Measurements from ENCODE around the gene TNPO2. TPM values are rescaled to one million over a fixed set of nuclear protein-coding genes. Genes with fewer than 3 reads are reported as not detected.

The TNPO2 gene
- total RNA-seq, 1 donor from 2014 or later: 44.7 TPM

Small RNA genes within 50 kb of the gene (small RNA-seq; reads per million reads assigned to genes)
- 39.4 reads per million, percentile 96 among the genes with 10 or more reads in this experiment for gene SNORD41 (ENCODE audit: low replicate concordance)

Other genes starting within 250 kb of the TNPO2 start
- 7.0 TPM for gene ZNF709, start 239.1 kb downstream of the TNPO2 start, total RNA-seq
- gene ZNF564, start 172.4 kb downstream of the TNPO2 start, total RNA-seq: 13.2 TPM
- gene ZNF490, start 113.1 kb downstream of the TNPO2 start, total RNA-seq: 6.1 TPM
- gene ZNF791, start 113.0 kb downstream of the TNPO2 start, total RNA-seq: 26.3 TPM
- gene MAN2B1, start 57.2 kb downstream of the TNPO2 start, total RNA-seq: 44.5 TPM
- gene WDR83, start 57.1 kb downstream of the TNPO2 start, total RNA-seq: 7.2 TPM
- 64.5 TPM for gene DHPS, start 42.1 kb downstream of the TNPO2 start, total RNA-seq
- gene GNG14, start 35.9 kb downstream of the TNPO2 start, total RNA-seq: not detected
- 8.0 TPM for gene FBXW9, start 27.3 kb downstream of the TNPO2 start, total RNA-seq
- 121 TPM for gene TRIR, start 10.8 kb upstream of the TNPO2 start, total RNA-seq
- 42.9 TPM for gene GET3, start 13.6 kb upstream of the TNPO2 start, total RNA-seq
- not detected for gene BEST2, start 27.9 kb upstream of the TNPO2 start, total RNA-seq
- gene HOOK2, start 51.6 kb upstream of the TNPO2 start, total RNA-seq: 68.5 TPM
- gene JUNB, start 67.6 kb upstream of the TNPO2 start, total RNA-seq: 157 TPM
- gene PRDX2, start 77.9 kb upstream of the TNPO2 start, total RNA-seq: 304 TPM
- gene THSD8, start 78.1 kb upstream of the TNPO2 start, total RNA-seq: not detected
- 10.4 TPM for gene RNASEH2A, start 82.7 kb upstream of the TNPO2 start, total RNA-seq
- not detected for gene RTBDN, start 110.6 kb upstream of the TNPO2 start, total RNA-seq
- gene MAST1, start 114.6 kb upstream of the TNPO2 start, total RNA-seq: 0.92 TPM
- 9.1 TPM for gene DNASE2, start 157.5 kb upstream of the TNPO2 start, total RNA-seq
- gene KLF1, start 163.3 kb upstream of the TNPO2 start, total RNA-seq: 1.6 TPM
- 46.5 TPM for gene GCDH, start 167.2 kb upstream of the TNPO2 start, total RNA-seq
- gene SYCE2, start 195.4 kb upstream of the TNPO2 start, total RNA-seq: not detected
- gene FARSA, start 209.8 kb upstream of the TNPO2 start, total RNA-seq: 36.9 TPM
- gene CALR, start 214.7 kb upstream of the TNPO2 start, total RNA-seq: 383 TPM
- 77.8 TPM for gene RAD23A, start 221.9 kb upstream of the TNPO2 start, total RNA-seq
- 30.1 TPM for gene GADD45GIP1, start 233.3 kb upstream of the TNPO2 start, total RNA-seq
- gene DAND5, start 245.6 kb upstream of the TNPO2 start, total RNA-seq: not detected

Measured in tongue (tissue), 2 donors.